Fibroblast of mammary gland (primary cell): ENCODE measurements around the gene STAB1.

ENCODE experiments used
- DNase-seq: peaks from one replicate; pipeline ENCODE4 v3.0.0-alpha.2; 2010; ENCODE audit warnings: low read depth
- H3K4me3 ChIP-seq: 2 replicates; pipeline ENCODE4 v1.5.1; 2011; ENCODE audit warnings: low read depth, mild to moderate bottlenecking, low read length, moderate library complexity; ENCODE audit not compliant: control insufficient read depth
- TF ChIP-seq, protein P1 (sequence below): conservative IDR thresholded peaks from 2 replicates; pipeline ENCODE4 v1.5.1; 2011; ENCODE audit warnings: low read depth, low read length, inconsistent platforms; ENCODE audit not compliant: control insufficient read depth, insufficient read depth

Gene STAB1

DNA sequence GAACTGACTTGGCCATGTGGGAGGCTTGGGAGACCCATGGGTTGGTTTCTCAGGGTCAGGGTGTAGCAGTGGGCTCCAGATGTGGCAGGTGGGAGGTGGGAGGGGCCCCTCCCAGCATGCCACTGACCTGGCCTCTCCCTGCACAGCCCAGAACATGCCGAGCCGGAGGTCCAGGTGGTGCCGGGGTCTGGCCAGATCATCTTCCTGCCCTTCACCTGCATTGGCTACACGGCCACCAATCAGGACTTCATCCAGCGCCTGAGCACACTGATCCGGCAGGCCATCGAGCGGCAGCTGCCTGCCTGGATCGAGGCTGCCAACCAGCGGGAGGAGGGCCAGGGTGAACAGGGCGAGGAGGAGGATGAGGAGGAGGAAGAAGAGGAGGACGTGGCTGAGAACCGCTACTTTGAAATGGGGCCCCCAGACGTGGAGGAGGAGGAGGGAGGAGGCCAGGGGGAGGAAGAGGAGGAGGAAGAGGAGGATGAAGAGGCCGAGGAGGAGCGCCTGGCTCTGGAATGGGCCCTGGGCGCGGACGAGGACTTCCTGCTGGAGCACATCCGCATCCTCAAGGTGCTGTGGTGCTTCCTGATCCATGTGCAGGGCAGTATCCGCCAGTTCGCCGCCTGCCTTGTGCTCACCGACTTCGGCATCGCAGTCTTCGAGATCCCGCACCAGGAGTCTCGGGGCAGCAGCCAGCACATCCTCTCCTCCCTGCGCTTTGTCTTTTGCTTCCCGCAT is 7.9 kb upstream of the STAB1 start:
- TF ChIP-seq, protein P1, sequence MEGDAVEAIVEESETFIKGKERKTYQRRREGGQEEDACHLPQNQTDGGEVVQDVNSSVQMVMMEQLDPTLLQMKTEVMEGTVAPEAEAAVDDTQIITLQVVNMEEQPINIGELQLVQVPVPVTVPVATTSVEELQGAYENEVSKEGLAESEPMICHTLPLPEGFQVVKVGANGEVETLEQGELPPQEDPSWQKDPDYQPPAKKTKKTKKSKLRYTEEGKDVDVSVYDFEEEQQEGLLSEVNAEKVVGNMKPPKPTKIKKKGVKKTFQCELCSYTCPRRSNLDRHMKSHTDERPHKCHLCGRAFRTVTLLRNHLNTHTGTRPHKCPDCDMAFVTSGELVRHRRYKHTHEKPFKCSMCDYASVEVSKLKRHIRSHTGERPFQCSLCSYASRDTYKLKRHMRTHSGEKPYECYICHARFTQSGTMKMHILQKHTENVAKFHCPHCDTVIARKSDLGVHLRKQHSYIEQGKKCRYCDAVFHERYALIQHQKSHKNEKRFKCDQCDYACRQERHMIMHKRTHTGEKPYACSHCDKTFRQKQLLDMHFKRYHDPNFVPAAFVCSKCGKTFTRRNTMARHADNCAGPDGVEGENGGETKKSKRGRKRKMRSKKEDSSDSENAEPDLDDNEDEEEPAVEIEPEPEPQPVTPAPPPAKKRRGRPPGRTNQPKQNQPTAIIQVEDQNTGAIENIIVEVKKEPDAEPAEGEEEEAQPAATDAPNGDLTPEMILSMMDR, result no peak
- no peak overlapping the region for H3K4me3 ChIP-seq
- DNase-seq, result no peak

DNA sequence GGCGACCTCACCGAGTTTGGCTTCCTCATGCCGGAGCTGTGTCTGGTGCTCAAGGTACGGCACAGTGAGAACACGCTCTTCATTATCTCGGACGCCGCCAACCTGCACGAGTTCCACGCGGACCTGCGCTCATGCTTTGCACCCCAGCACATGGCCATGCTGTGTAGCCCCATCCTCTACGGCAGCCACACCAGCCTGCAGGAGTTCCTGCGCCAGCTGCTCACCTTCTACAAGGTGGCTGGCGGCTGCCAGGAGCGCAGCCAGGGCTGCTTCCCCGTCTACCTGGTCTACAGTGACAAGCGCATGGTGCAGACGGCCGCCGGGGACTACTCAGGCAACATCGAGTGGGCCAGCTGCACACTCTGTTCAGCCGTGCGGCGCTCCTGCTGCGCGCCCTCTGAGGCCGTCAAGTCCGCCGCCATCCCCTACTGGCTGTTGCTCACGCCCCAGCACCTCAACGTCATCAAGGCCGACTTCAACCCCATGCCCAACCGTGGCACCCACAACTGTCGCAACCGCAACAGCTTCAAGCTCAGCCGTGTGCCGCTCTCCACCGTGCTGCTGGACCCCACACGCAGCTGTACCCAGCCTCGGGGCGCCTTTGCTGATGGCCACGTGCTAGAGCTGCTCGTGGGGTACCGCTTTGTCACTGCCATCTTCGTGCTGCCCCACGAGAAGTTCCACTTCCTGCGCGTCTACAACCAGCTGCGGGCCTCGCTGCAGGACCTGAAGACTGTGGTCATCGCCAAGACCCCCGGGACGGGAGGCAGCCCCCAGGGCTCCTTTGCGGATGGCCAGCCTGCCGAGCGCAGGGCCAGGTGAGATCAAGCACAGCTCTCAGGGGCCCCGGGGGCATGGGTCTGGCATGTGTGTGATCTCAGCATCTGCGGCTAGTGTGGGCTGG is 7.1 kb upstream of the STAB1 start:
- TF ChIP-seq, protein P1, result no peak
- no peak overlapping the region for H3K4me3 ChIP-seq
- DNase-seq, result no peak

DNA sequence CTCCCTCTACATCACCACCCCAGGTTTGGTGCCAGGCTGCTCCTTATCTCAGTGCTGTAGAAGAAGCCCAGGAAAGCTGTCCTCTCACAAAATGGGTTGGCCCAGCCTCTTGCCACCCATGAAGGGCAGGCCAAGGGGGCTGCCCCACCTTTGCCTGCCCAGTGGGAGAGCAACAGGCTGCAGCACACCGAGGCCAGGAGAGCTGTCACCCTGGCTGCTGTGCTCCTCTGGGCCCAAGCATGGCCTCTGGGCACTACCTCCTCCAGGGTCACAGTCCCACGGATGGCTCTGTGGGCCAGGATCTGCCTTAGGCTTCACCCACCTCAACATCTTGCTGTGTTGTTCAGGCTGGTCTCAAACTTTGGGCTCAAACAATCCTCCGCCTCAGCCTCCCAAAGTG is 6.4 kb upstream of the STAB1 start:
- TF ChIP-seq, protein P1, result no peak
- no peak overlapping the region for H3K4me3 ChIP-seq
- DNase-seq, result no peak

DNA sequence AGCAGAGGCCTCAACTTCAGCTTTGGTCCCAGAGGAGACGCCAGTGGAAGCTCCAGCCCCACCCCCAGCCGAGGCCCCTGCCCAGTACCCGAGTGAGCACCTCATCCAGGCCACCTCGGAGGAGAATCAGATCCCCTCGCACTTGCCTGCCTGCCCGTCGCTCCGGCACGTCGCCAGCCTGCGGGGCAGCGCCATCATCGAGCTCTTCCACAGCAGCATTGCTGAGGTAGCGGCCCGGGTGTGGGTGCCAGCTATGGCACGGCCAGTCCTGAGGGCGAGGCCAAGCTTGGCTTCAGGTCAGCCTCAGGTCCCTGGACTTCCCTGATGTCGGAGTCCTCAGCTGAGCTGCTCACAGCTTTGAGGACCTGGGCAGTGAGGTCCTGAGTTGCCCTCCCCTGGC is 5.7 kb upstream of the STAB1 start:
- no peak for DNase-seq
- TF ChIP-seq, protein P1, result no peak
- no peak overlapping the region for H3K4me3 ChIP-seq

DNA sequence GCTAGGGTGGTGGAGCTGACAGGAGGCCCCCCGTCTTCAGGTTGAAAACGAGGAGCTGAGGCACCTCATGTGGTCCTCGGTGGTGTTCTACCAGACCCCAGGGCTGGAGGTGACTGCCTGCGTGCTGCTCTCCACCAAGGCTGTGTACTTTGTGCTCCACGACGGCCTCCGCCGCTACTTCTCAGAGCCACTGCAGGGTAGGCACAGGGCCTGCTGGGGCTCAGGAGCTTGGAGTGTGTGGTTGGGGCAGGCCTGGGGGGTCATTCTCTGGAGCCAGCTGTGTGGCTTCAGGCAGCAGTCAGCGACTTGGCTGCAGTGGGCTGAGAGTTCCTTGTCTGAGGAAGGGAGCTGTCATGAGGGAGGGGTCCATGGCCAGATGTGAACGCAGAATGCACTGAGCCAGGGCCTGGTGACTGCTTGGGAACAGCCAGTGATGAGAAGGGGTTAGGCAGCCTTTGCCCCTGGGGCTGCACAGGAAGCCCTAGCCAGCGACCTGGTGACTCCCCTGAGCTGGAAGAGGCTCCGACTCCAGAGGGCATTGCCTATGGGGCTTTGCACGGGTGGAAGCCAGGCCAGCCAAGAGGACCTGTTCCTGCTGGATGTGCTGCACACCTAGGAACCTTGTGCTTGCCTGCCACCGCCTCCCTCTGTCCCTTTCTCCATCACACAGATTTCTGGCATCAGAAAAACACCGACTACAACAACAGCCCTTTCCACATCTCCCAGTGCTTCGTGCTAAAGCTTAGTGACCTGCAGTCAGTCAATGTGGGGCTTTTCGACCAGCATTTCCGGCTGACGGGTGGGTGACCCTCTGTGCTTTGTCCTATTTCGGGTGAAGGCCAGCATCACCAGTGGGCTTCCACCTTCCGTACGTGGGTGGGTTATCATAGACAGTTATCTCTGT is 4.9 kb upstream of the STAB1 start:
- no peak for DNase-seq

More for the DNA sequence above, 4.9 kb upstream of the STAB1 start:
- TF ChIP-seq, protein P1, result no peak
- H3K4me3 ChIP-seq, result no peak overlapping the region
